OCI-LY1 (cell line): ENCODE results near the gene EYS.

Experiments used
- EZH2 ChIP-seq: fragments of 200-600 bp; sonication (generic), shearing (Covaris generic); IDR thresholded peaks from 2 replicates; pipeline ENCODE4 v1.8.0; 2017; ENCODE audit warnings: borderline replicate concordance, mixed run types, mild to moderate bottlenecking, antibody characterized with exemption, low read length, moderate library complexity, mixed read lengths
- TF ChIP-seq, protein P1 (sequence below): fragments of 200-600 bp; sonication (generic), shearing (Covaris generic); IDR thresholded peaks from 2 replicates; pipeline ENCODE4 v1.5.1; 2017; ENCODE audit warnings: mild to moderate bottlenecking, antibody characterized with exemption, low read length, moderate library complexity, mixed read lengths

DNA sequence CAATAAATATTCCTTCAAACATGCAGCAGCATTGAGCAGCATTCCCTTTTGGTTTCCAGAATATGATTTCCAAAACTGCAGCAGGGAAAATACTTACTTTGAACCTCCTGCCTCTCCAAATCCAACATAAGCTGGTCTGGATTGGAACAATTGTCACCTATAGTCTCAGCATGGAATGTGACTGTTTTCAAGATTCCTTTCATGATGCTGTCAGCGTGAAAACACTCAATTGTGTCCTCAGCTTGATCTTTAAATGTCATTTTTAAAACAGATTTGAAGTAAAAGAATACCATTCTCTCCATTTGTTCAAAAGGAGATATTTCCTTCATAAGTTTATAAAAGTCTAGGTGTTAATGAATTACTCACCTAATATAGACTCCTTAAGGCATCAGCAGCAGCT, 993.9 kb downstream of the EYS start:
- TF ChIP-seq, protein P1, sequence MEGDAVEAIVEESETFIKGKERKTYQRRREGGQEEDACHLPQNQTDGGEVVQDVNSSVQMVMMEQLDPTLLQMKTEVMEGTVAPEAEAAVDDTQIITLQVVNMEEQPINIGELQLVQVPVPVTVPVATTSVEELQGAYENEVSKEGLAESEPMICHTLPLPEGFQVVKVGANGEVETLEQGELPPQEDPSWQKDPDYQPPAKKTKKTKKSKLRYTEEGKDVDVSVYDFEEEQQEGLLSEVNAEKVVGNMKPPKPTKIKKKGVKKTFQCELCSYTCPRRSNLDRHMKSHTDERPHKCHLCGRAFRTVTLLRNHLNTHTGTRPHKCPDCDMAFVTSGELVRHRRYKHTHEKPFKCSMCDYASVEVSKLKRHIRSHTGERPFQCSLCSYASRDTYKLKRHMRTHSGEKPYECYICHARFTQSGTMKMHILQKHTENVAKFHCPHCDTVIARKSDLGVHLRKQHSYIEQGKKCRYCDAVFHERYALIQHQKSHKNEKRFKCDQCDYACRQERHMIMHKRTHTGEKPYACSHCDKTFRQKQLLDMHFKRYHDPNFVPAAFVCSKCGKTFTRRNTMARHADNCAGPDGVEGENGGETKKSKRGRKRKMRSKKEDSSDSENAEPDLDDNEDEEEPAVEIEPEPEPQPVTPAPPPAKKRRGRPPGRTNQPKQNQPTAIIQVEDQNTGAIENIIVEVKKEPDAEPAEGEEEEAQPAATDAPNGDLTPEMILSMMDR: no peak
- TF ChIP-seq EZH2: no peak
